ENCODE data around the gene SPAST.
A peak's percentile ranks its signal among the peaks of the same experiment; 100 is the strongest.

Gene SPAST

DNA sequence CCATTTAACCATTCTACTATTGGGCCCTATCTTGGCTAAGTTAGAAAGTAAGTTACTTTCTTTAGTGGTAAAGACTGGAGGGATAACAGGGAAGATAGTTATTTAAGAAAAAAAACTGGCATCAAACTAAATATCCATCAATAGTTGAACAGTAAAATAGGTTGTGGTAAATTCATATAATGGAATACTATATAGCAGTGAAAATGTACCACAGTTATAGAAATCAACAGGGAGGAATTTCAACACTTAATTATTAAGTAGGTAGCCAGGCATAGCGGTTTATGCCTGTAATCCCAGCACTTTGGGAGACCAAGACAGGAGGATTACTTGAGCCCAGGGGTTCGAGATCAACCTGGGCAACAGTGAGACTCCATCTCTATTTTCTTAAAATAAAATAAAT lies 3.1 kb upstream of the SPAST start:
- Histone ChIP-seq H3K4me3 (ENCODE audit: insufficient read depth, low read depth, low read length, poor library complexity, severe bottlenecking) (no peak overlapping the region), H3K36me3 (ENCODE audit: control insufficient read depth, insufficient read depth, low read length) (no peaks in the 10 kb centered on the region), H3K4me1 (ENCODE audit: control insufficient read depth, insufficient read depth, low read length, poor library complexity, severe bottlenecking) (peaks cover 8% of the 10 kb centered on the region), H3K9me3 (ENCODE audit: control insufficient read depth, low read length) (no peaks in the 10 kb centered on the region), H3K27ac (ENCODE audit: insufficient read depth, low read length, poor library complexity, severe bottlenecking) (no peak overlapping the region), H3K27me3 (replicated peaks; ENCODE audit: control insufficient read depth, insufficient read depth, low read length, poor library complexity, severe bottlenecking) (no peaks in the 10 kb centered on the region)
- no peak for DNase-seq

DNA sequence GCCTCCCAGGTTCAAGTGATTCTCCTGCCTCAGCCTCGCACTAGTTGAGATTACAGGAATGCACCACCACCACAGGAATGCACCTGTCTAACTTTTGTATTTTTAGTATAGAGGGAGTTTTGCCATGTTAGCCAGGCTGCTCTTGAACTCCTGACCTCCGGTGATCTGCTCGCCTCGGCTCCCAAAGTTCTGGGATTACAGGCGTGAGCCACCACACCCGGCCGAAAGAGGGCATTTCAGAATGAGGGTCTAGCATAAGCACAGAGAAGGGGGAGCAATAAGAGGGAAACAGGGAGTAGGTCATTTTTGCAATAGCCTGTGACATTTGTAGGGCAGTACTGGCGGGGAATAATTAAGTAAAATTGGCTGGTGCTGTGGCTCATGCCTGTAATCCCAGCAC lies 1.9 kb upstream of the SPAST start:
- Histone ChIP-seq H3K4me3 (ENCODE audit: insufficient read depth, low read depth, low read length, poor library complexity, severe bottlenecking) (no peak overlapping the region), H3K27ac (ENCODE audit: insufficient read depth, low read length, poor library complexity, severe bottlenecking) (no peak overlapping the region), H3K9me3 (ENCODE audit: control insufficient read depth, low read length) (no peaks in the 10 kb centered on the region), H3K4me1 (ENCODE audit: control insufficient read depth, insufficient read depth, low read length, poor library complexity, severe bottlenecking) (peaks cover 8% of the 10 kb centered on the region), H3K27me3 (replicated peaks; ENCODE audit: control insufficient read depth, insufficient read depth, low read length, poor library complexity, severe bottlenecking) (no peaks in the 10 kb centered on the region), H3K36me3 (ENCODE audit: control insufficient read depth, insufficient read depth, low read length) (no peaks in the 10 kb centered on the region)
- DNase-seq: no peak

DNA sequence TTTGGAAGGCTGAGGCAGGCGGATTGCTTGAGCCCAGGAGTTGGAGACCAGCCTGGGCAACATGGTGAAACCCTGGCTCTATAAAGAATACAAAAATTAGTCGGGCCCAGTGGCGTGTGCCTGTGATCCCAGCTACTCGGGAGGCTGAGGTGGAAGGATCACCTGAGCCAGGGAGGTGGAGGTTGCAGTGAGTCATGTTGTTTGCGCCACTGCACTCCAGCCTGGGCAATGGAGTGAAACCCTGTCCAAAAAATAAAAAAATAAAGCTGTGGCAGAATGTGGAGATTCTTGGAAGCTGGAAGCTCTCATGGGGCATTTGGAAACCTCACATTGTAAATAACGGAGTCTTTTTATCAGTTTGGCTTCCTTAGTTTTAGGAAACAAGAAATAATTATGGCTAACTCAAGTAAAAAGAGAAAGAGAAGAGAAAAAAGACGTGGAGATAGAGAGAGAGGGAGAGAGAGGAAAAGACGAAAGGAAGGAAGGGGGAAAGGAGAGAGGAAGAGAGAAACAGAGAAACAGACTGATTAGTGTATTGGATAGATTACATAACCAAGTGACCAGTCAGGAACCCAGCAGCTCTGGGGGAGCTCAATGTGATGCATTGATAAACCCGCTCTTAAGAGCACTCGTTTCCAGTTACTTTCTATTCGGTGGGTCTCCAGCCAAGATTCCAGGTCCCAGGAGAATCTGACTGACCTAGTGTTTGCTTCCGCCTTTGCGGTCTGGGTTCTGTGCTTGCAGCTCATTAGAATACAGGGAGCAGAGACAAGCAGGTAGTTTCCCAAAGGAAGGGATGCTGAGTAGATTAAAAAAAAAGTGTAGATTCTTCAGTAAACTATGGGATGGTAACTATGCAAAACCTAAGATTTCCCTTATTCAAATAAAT lies 1.1 kb upstream of the SPAST start:
- H3K27ac ChIP-seq (ENCODE audit: insufficient read depth, low read length, poor library complexity, severe bottlenecking): no peak overlapping the region
- H3K4me3 ChIP-seq (ENCODE audit: insufficient read depth, low read depth, low read length, poor library complexity, severe bottlenecking): peak overlapping the region; percentile 69
- peaks cover 8% of the 10 kb centered on the region for H3K4me1 ChIP-seq (ENCODE audit: control insufficient read depth, insufficient read depth, low read length, poor library complexity, severe bottlenecking)
- no peaks in the 10 kb centered on the region for H3K9me3 ChIP-seq (ENCODE audit: control insufficient read depth, low read length)
- H3K36me3 ChIP-seq (ENCODE audit: control insufficient read depth, insufficient read depth, low read length): no peaks in the 10 kb centered on the region
- no peak for DNase-seq
- no peaks in the 10 kb centered on the region for H3K27me3 ChIP-seq (replicated peaks; ENCODE audit: control insufficient read depth, insufficient read depth, low read length, poor library complexity, severe bottlenecking)

GRCh38 chr2:32064021-32064601 lies 755 bp downstream of the SPAST start:
- no peaks in the 10 kb centered on the region for H3K9me3 ChIP-seq (ENCODE audit: control insufficient read depth, low read length)
- peak in 2 of 3 donors; percentile 1 to 5 for DNase-seq
- no peaks in the 10 kb centered on the region for H3K36me3 ChIP-seq (ENCODE audit: control insufficient read depth, insufficient read depth, low read length)
- H3K27me3 ChIP-seq (replicated peaks; ENCODE audit: control insufficient read depth, insufficient read depth, low read length, poor library complexity, severe bottlenecking): no peaks in the 10 kb centered on the region
- peaks cover 8% of the 10 kb centered on the region for H3K4me1 ChIP-seq (ENCODE audit: control insufficient read depth, insufficient read depth, low read length, poor library complexity, severe bottlenecking)
- H3K4me3 ChIP-seq (ENCODE audit: insufficient read depth, low read depth, low read length, poor library complexity, severe bottlenecking): peak overlapping the region; percentile 69
- H3K27ac ChIP-seq (ENCODE audit: insufficient read depth, low read length, poor library complexity, severe bottlenecking): peak overlapping the region; percentile 79

DNA sequence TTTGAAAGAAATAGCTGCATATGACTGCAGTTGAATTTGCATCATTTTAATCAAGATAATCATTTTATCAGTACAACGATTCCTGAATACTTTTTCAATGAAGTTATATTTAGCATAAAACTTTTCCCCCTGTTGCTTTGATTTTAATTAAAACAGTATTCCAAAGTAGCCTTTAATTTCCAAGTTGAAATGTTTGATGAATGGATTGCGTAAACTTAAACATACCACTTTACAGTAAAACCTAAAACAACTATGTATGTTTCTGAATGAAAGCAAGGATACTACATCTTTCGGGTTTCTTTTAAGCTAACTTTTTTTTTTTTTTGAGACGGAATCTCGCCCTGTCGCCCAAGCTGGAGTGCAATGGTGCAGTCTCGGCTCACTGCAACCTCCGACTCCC lies 1.4 kb downstream of the SPAST start:
- no peaks in the 10 kb centered on the region for H3K27me3 ChIP-seq (replicated peaks; ENCODE audit: control insufficient read depth, insufficient read depth, low read length, poor library complexity, severe bottlenecking)
- H3K36me3 ChIP-seq (ENCODE audit: control insufficient read depth, insufficient read depth, low read length): no peaks in the 10 kb centered on the region
- no peak for DNase-seq
- H3K4me3 ChIP-seq (ENCODE audit: insufficient read depth, low read depth, low read length, poor library complexity, severe bottlenecking): peak overlapping the region; percentile 69
- H3K27ac ChIP-seq (ENCODE audit: insufficient read depth, low read length, poor library complexity, severe bottlenecking): peak overlapping the region; percentile 79
- no peaks in the 10 kb centered on the region for H3K9me3 ChIP-seq (ENCODE audit: control insufficient read depth, low read length)
- peaks cover 8% of the 10 kb centered on the region for H3K4me1 ChIP-seq (ENCODE audit: control insufficient read depth, insufficient read depth, low read length, poor library complexity, severe bottlenecking)

DNA sequence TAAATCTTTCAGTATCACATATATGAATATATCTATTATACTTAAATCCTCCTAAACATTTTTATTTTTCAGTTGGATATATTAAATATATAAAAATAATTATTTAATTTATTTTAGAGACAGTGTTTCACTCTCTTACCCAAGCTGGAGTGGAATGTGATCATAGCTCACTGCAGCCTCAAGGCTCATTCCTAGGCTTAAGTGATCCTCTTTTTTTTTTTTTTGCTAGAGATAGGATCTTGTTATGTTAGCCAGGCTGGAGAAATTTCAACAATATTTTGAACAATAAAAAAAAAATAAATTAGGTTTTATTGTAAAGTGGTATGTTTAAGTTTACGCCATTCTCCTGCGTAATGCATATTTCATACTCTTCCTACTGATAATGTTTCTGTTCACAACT lies 4.2 kb downstream of the SPAST start:
- Histone ChIP-seq H3K36me3 (ENCODE audit: control insufficient read depth, insufficient read depth, low read length) (no peaks in the 10 kb centered on the region), H3K4me3 (ENCODE audit: insufficient read depth, low read depth, low read length, poor library complexity, severe bottlenecking) (no peak overlapping the region), H3K27ac (ENCODE audit: insufficient read depth, low read length, poor library complexity, severe bottlenecking) (no peak overlapping the region), H3K9me3 (ENCODE audit: control insufficient read depth, low read length) (no peaks in the 10 kb centered on the region), H3K27me3 (replicated peaks; ENCODE audit: control insufficient read depth, insufficient read depth, low read length, poor library complexity, severe bottlenecking) (no peaks in the 10 kb centered on the region), H3K4me1 (ENCODE audit: control insufficient read depth, insufficient read depth, low read length, poor library complexity, severe bottlenecking) (peaks cover 6% of the 10 kb centered on the region)
- no peak for DNase-seq

DNA sequence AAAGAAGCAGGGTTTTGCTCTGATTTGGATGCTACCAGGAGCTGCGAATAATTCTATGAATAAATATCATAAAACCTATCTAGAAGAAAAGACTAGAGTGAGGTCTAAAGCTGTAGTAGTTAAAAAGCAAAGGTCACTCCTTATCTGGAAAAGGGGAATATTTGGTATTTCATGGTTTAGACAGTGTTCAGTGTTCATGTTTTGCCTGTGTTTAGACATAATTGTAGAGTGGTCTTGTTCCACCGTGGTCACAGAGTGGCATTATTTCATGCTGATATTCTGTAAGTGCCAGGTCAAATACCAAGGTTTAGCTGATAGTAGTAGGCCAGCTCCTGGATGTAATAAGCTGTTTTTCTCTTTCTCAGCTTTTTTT lies 10.8 kb downstream of the SPAST start:
- no peaks in the 10 kb centered on the region for H3K27me3 ChIP-seq (replicated peaks; ENCODE audit: control insufficient read depth, insufficient read depth, low read length, poor library complexity, severe bottlenecking)

GRCh38 chr2:32095671-32096070 lies 32.3 kb downstream of the SPAST start:
- Histone ChIP-seq H3K4me3 (ENCODE audit: insufficient read depth, low read depth, low read length, poor library complexity, severe bottlenecking) (no peak overlapping the region), H3K36me3 (ENCODE audit: control insufficient read depth, insufficient read depth, low read length) (no peaks in the 10 kb centered on the region), H3K27me3 (replicated peaks; ENCODE audit: control insufficient read depth, insufficient read depth, low read length, poor library complexity, severe bottlenecking) (no peaks in the 10 kb centered on the region), H3K9me3 (ENCODE audit: control insufficient read depth, low read length) (no peaks in the 10 kb centered on the region), H3K27ac (ENCODE audit: insufficient read depth, low read length, poor library complexity, severe bottlenecking) (no peak overlapping the region), H3K4me1 (ENCODE audit: control insufficient read depth, insufficient read depth, low read length, poor library complexity, severe bottlenecking) (no peaks in the 10 kb centered on the region)
- DNase-seq: no peak

More for the DNA sequence above, 10.8 kb downstream of the SPAST start:
- Histone ChIP-seq H3K4me3 (ENCODE audit: insufficient read depth, low read depth, low read length, poor library complexity, severe bottlenecking) (no peak overlapping the region), H3K27ac (ENCODE audit: insufficient read depth, low read length, poor library complexity, severe bottlenecking) (no peak overlapping the region), H3K36me3 (ENCODE audit: control insufficient read depth, insufficient read depth, low read length) (peaks cover 4% of the 10 kb centered on the region), H3K9me3 (ENCODE audit: control insufficient read depth, low read length) (no peaks in the 10 kb centered on the region), H3K4me1 (ENCODE audit: control insufficient read depth, insufficient read depth, low read length, poor library complexity, severe bottlenecking) (peaks cover 2% of the 10 kb centered on the region)
- DNase-seq: no peak

GRCh38 chr2:32108111-32108510 lies 44.8 kb downstream of the SPAST start:
- H3K27me3 ChIP-seq (replicated peaks; ENCODE audit: control insufficient read depth, insufficient read depth, low read length, poor library complexity, severe bottlenecking): no peaks in the 10 kb centered on the region
- H3K36me3 ChIP-seq (ENCODE audit: control insufficient read depth, insufficient read depth, low read length): peaks cover 18% of the 10 kb centered on the region
- no peak overlapping the region for H3K27ac ChIP-seq (ENCODE audit: insufficient read depth, low read length, poor library complexity, severe bottlenecking)
- H3K4me3 ChIP-seq (ENCODE audit: insufficient read depth, low read depth, low read length, poor library complexity, severe bottlenecking): no peak overlapping the region
- DNase-seq: no peak
- no peaks in the 10 kb centered on the region for H3K9me3 ChIP-seq (ENCODE audit: control insufficient read depth, low read length)
- H3K4me1 ChIP-seq (ENCODE audit: control insufficient read depth, insufficient read depth, low read length, poor library complexity, severe bottlenecking): no peaks in the 10 kb centered on the region

GRCh38 chr2:32118055-32118454 lies 54.7 kb downstream of the SPAST start:
- H3K27ac ChIP-seq (ENCODE audit: insufficient read depth, low read length, poor library complexity, severe bottlenecking): no peak overlapping the region
- H3K4me1 ChIP-seq (ENCODE audit: control insufficient read depth, insufficient read depth, low read length, poor library complexity, severe bottlenecking): no peaks in the 10 kb centered on the region
- H3K9me3 ChIP-seq (ENCODE audit: control insufficient read depth, low read length): no peaks in the 10 kb centered on the region
- no peaks in the 10 kb centered on the region for H3K27me3 ChIP-seq (replicated peaks; ENCODE audit: control insufficient read depth, insufficient read depth, low read length, poor library complexity, severe bottlenecking)
- H3K36me3 ChIP-seq (ENCODE audit: control insufficient read depth, insufficient read depth, low read length): peaks cover 8% of the 10 kb centered on the region
- no peak overlapping the region for H3K4me3 ChIP-seq (ENCODE audit: insufficient read depth, low read depth, low read length, poor library complexity, severe bottlenecking)
- DNase-seq: no peak
